Measurements from ENCODE around the gene NAA35.

NAA35 gene

GRCh38 chr9:85959955-85960354 is 19.0 kb downstream of the NAA35 start:
- H3K36me3 Mint-ChIP-seq (ENCODE audit: low read depth) = peaks cover 70% of the 10 kb centered on the region
- H3K4me1 Mint-ChIP-seq = peaks cover 15% of the 10 kb centered on the region
- no peaks in the 10 kb centered on the region for H3K9me3 Mint-ChIP-seq
- H3K4me3 Mint-ChIP-seq = no peak overlapping the region
- no peak for TF ChIP-seq CTCF (IDR thresholded peaks at IDR 0.05)
- no peak for DNase-seq
- no peaks in the 10 kb centered on the region for H3K27me3 Mint-ChIP-seq (ENCODE audit: low read depth, poor library complexity)
- H3K27ac Mint-ChIP-seq = peak overlapping the region; percentile 46

- H3K4me3 Mint-ChIP-seq = no peak overlapping the region
- no peak for DNase-seq
- no peak for TF ChIP-seq CTCF (IDR thresholded peaks at IDR 0.05)
- H3K36me3 Mint-ChIP-seq (ENCODE audit: low read depth) = peaks cover 76% of the 10 kb centered on the region
- H3K27me3 Mint-ChIP-seq (ENCODE audit: low read depth, poor library complexity) = no peaks in the 10 kb centered on the region
- peak overlapping the region; percentile 1 for H3K27ac Mint-ChIP-seq
- H3K4me1 Mint-ChIP-seq = peaks cover 15% of the 10 kb centered on the region
- no peaks in the 10 kb centered on the region for H3K9me3 Mint-ChIP-seq
Measured at GRCh38 chr9:85960688-85961093, 19.7 kb downstream of the NAA35 start.

GRCh38 chr9:85964526-85964925 is 23.6 kb downstream of the NAA35 start:
- Mint-ChIP-seq H3K36me3 (ENCODE audit: low read depth) (peaks cover 83% of the 10 kb centered on the region), H3K27me3 (ENCODE audit: low read depth, poor library complexity) (no peaks in the 10 kb centered on the region), H3K4me3 (no peak overlapping the region), H3K4me1 (peaks cover 14% of the 10 kb centered on the region), H3K9me3 (no peaks in the 10 kb centered on the region), H3K27ac (no peak overlapping the region)
- DNase-seq = no peak
- no peak for TF ChIP-seq CTCF (IDR thresholded peaks at IDR 0.05)

GRCh38 chr9:85964949-85965348 is 24.0 kb downstream of the NAA35 start:
- H3K27me3 Mint-ChIP-seq (ENCODE audit: low read depth, poor library complexity) = no peaks in the 10 kb centered on the region
- H3K4me1 Mint-ChIP-seq = peaks cover 10% of the 10 kb centered on the region
- peaks cover 83% of the 10 kb centered on the region for H3K36me3 Mint-ChIP-seq (ENCODE audit: low read depth)
- TF ChIP-seq CTCF (IDR thresholded peaks at IDR 0.05) = no peak
- no peak for DNase-seq
- no peaks in the 10 kb centered on the region for H3K9me3 Mint-ChIP-seq
- no peak overlapping the region for H3K27ac Mint-ChIP-seq
- H3K4me3 Mint-ChIP-seq = no peak overlapping the region

GRCh38 chr9:85969727-85970126 is 28.8 kb downstream of the NAA35 start:
- TF ChIP-seq CTCF (IDR thresholded peaks at IDR 0.05) = no peak
- Mint-ChIP-seq H3K4me1 (no peaks in the 10 kb centered on the region), H3K9me3 (no peaks in the 10 kb centered on the region), H3K4me3 (no peak overlapping the region), H3K27me3 (ENCODE audit: low read depth, poor library complexity) (no peaks in the 10 kb centered on the region), H3K36me3 (ENCODE audit: low read depth) (peaks cover 77% of the 10 kb centered on the region), H3K27ac (no peak overlapping the region)
- no peak for DNase-seq

- H3K27me3 Mint-ChIP-seq (ENCODE audit: low read depth, poor library complexity) = no peaks in the 10 kb centered on the region
- peak overlapping the region; percentile 14 for H3K27ac Mint-ChIP-seq
- peaks cover 73% of the 10 kb centered on the region for H3K36me3 Mint-ChIP-seq (ENCODE audit: low read depth)
- no peak for DNase-seq
- H3K9me3 Mint-ChIP-seq = no peaks in the 10 kb centered on the region
- no peak overlapping the region for H3K4me3 Mint-ChIP-seq
- TF ChIP-seq CTCF (IDR thresholded peaks at IDR 0.05) = no peak
- no peaks in the 10 kb centered on the region for H3K4me1 Mint-ChIP-seq
Measured at GRCh38 chr9:85971731-85972130, 30.8 kb downstream of the NAA35 start.
